Esophagus (tissue), 2 donors: Measurements from ENCODE around the gene ADGRB2. TPM values are rescaled to one million over a fixed set of nuclear protein-coding genes. Genes with fewer than 3 reads are reported as not detected.

Experiments
- H3K27ac ChIP-seq, 2 donors: one replicate each; pipeline ENCODE4 v1.5.1; 2013; ENCODE audit warnings: low read depth in 2 of 2, mild to moderate bottlenecking in 2 of 2, inconsistent platforms in 1 of 2, low read length in 1 of 2, moderate library complexity in 1 of 2
- H3K27me3 ChIP-seq, 2 donors: one replicate each; pipeline ENCODE4 v1.6.1; 2013; ENCODE audit warnings: low read length in 2 of 2, control low read depth in 1 of 2, mild to moderate bottlenecking in 1 of 2; ENCODE audit not compliant: insufficient read depth in 2 of 2, control insufficient read depth in 1 of 2
- H3K36me3 ChIP-seq, 2 donors: one replicate each; pipeline ENCODE4 v1.6.1; 2013; ENCODE audit warnings: low read length in 1 of 2; ENCODE audit not compliant: control insufficient read depth in 2 of 2, insufficient read depth in 2 of 2
- H3K4me1 ChIP-seq, 2 donors: one replicate each; pipeline ENCODE4 v1.6.1; 2013; ENCODE audit warnings: low read length in 1 of 2; ENCODE audit not compliant: control insufficient read depth in 2 of 2, insufficient read depth in 2 of 2
- H3K4me3 ChIP-seq, 2 donors: one replicate each; pipeline ENCODE4 v1.5.1; 2013; ENCODE audit warnings: low read length in 2 of 2, mild to moderate bottlenecking in 2 of 2, low read depth in 1 of 2, moderate library complexity in 1 of 2
- H3K9me3 ChIP-seq, 2 donors: one replicate each; pipeline ENCODE4 v1.6.1; 2013; ENCODE audit warnings: mild to moderate bottlenecking in 2 of 2, low read depth in 1 of 2, low read length in 1 of 2, moderate library complexity in 1 of 2; ENCODE audit not compliant: control insufficient read depth in 2 of 2, insufficient read depth in 1 of 2
- WGBS, 2 donors: extraction: QIAGEN DNeasy Blood & Tissue Kit; methylation state at CpG; one replicate each; pipeline ENCODE4 v1.1.7; 2013; 5-methylcytosine and 5-hydroxymethylcytosine counted together
- polyA plus RNA-seq, 2 donors: library from polyadenylated mRNA; stranded (reverse); fragments of 200-250 nt; gene quantifications; one replicate each; pipeline ENCODE4 v1.2.3, GENCODE V29; 2013
- donor health status: healthy with polysubstance abuse.
- donor health status: Bipolar disorder and iron deficiency.

The ADGRB2 gene
- polyA plus RNA-seq, 2 donors, result 0.34 to 0.51 TPM

GRCh38 chr1:31784356-31785019 is 20.3 kb upstream of the ADGRB2 start:
- H3K27ac ChIP-seq, result no peak overlapping the region
- H3K4me3 ChIP-seq, result no peak overlapping the region
- no peaks in the 10 kb centered on the region for H3K27me3 ChIP-seq
- no peaks in the 10 kb centered on the region for H3K9me3 ChIP-seq
- peaks cover 0 to 2% of the 10 kb centered on the region in 2 donors for H3K4me1 ChIP-seq
- H3K36me3 ChIP-seq, result no peaks in the 10 kb centered on the region
- WGBS, 2 donors, result 86 to 89% methylated on average over 4 of the region's 4 CpGs

GRCh38 chr1:31783846-31784245 is 19.7 kb upstream of the ADGRB2 start:
- WGBS, 2 donors, result 95 to 96% methylated on average over 3 of the region's 3 CpGs
- H3K4me3 ChIP-seq, result no peak overlapping the region
- no peak overlapping the region for H3K27ac ChIP-seq

GRCh38 chr1:31782421-31783410 is 18.6 kb upstream of the ADGRB2 start:
- H3K9me3 ChIP-seq, result no peaks in the 10 kb centered on the region
- no peak overlapping the region for H3K4me3 ChIP-seq
- H3K27ac ChIP-seq, result no peak overlapping the region
- 64 to 65% methylated on average over 12 of the region's 12 CpGs for WGBS, 2 donors
- no peaks in the 10 kb centered on the region for H3K4me1 ChIP-seq
- no peaks in the 10 kb centered on the region for H3K36me3 ChIP-seq
- H3K27me3 ChIP-seq, result no peaks in the 10 kb centered on the region

More at GRCh38 chr1:31783846-31784245, 19.7 kb upstream of the ADGRB2 start:
- Histone ChIP-seq H3K27me3 (no peaks in the 10 kb centered on the region), H3K9me3 (no peaks in the 10 kb centered on the region), H3K4me1 (no peaks in the 10 kb centered on the region), H3K36me3 (no peaks in the 10 kb centered on the region)

DNA sequence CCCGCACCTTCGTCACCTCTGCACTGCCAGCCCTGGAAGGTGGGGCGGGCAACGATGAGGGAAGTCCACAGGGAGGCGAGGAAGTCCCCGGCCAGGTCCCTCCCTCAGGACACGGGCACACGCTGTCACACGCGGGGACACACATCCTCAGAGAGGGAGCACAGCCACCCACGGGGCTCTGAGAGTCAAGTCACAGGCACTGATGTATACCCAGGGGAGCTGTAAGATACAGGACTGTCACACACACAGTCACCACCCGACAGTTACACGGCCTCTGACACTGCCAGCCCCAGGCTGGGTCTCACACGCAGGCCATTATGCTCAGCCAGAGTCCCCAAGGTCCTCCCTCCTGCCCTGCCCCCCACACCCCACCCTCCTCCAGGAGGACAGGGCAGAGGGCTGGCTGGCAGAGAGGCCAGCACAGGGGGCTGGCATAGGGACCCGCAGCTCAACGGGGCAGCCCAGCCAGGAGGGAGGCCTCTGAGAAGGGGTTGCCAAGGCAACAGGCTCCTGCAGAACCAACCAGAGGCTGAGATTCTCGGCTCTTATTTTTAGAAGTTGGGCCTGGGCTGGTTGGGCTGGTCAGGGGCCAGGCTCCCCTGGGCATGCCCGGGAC is 17.7 kb upstream of the ADGRB2 start:
- H3K9me3 ChIP-seq, result no peaks in the 10 kb centered on the region
- H3K36me3 ChIP-seq, result no peaks in the 10 kb centered on the region
- WGBS, 2 donors, result 55 to 59% methylated on average over 18 of the region's 18 CpGs
- H3K27ac ChIP-seq, result no peak overlapping the region
- H3K4me3 ChIP-seq, result no peak overlapping the region
- no peaks in the 10 kb centered on the region for H3K4me1 ChIP-seq
- no peaks in the 10 kb centered on the region for H3K27me3 ChIP-seq

DNA sequence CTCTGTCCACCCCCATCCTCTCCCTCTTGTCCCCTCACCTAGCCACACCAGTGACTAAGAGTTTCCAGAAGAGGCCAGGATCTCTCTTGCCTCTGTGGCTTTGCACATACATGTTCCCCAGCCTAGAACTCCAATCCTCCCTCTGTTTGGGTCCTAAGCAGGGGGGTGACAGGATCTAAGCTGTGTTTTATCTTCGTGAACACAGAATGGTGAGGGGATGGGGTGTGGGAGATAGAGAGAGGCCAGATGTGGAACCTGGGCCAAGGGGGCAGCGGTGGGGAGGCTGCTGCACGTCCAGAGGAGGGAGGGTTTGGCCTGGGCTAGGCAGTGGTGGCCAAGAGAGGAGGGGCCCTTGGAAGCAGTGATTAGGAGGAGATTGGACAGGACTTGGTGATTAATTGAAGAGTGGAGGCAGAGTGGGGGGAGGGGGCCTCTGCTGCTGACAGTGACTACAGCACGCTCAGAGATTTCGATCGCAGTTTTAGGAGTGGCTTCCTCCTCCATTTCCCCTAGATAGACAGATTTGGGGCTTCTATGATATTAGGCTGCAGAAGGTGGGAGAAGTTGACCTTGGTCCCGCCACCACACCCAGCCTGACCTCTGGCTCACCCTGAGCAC is 17.1 kb upstream of the ADGRB2 start:
- Histone ChIP-seq H3K27ac (no peak overlapping the region), H3K4me3 (no peak overlapping the region), H3K4me1 (no peaks in the 10 kb centered on the region), H3K27me3 (no peaks in the 10 kb centered on the region), H3K36me3 (no peaks in the 10 kb centered on the region), H3K9me3 (no peaks in the 10 kb centered on the region)
- 62 to 63% methylated on average over 7 of the region's 7 CpGs for WGBS, 2 donors

DNA sequence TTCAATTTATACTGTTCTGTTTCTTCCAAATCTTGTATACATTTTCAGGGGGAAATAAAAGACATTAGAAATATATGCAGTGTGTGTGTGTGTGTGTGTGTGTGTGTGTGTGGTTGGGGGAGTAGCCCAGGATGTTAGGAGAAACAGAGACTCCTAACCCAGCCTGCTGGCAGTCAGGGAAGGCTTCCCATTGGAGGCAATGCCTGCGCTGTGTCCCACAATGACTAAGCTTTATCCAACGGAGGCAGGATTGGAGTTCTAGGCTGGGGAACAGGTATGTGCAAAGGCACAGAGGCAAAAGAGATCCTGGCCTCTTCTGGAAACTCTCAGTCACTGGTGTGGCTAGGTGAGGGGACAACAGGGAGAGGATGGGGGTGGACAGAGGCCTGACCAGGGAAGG is 16.5 kb upstream of the ADGRB2 start:
- 75 to 77% methylated on average over 2 of the region's 2 CpGs for WGBS, 2 donors
- H3K27ac ChIP-seq, result no peak overlapping the region
- H3K27me3 ChIP-seq, result no peaks in the 10 kb centered on the region

DNA sequence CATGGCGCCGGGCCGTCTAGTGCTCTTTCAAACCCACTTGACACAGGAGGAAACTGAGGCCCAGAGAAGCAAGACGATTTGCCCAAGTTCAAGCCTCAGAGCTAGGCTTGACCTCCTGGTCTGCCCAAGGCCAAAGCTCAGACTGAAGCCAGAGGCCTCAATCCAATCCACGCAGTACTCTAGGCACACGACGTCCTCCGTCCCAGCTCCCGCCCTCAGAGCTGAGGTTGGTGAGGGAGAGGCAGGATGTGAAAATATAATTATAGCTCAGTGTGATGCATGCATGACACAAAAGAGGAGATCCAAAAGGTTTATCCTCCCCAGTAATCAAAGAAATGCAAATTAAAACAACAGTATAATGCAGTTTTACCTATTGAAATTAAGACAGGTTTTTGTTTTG is 15.5 kb upstream of the ADGRB2 start:
- Histone ChIP-seq H3K9me3 (no peaks in the 10 kb centered on the region), H3K4me1 (no peaks in the 10 kb centered on the region), H3K36me3 (no peaks in the 10 kb centered on the region), H3K27ac (no peak overlapping the region), H3K27me3 (no peaks in the 10 kb centered on the region), H3K4me3 (no peak overlapping the region)
- WGBS, 2 donors, result 89 to 90% methylated on average over 9 of the region's 9 CpGs

More for the DNA sequence above, 16.5 kb upstream of the ADGRB2 start:
- H3K36me3 ChIP-seq, result no peaks in the 10 kb centered on the region
- H3K4me1 ChIP-seq, result no peaks in the 10 kb centered on the region
- no peak overlapping the region for H3K4me3 ChIP-seq
- H3K9me3 ChIP-seq, result no peaks in the 10 kb centered on the region

DNA sequence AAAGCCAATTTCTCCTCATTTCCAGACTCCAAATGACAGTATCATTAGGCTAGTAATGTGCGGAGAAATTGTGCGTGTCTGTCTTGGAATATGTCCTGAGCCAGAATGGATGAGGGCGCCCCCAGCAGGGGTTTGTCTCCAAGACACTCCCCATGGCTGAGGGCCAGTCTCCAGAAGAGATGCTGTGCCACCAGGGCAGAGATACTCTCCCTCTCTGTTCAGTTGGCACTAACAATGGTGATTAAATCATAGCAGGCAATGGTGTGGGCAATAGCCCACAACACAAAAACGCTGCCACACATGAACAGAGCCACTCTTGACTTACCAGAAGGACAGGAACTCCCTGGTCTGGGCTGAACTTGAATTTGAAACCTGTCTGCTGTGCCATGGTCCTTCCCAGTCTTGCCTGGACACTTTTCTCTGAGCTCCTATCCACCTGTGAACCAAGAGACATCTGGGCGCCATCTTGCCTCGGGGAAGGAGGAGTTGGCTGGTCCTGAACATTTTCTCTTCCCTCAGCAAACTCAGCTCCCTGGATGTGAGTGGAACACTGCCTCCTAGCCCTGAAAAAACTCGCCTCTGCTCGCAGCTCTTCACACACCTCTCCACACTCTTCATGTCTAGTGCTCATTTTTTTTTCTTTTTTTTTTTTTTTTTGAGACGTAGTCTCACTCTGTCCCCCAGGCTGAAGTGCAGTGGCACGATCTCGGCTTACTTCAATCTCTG is 14.8 kb upstream of the ADGRB2 start:
- Histone ChIP-seq H3K36me3 (no peaks in the 10 kb centered on the region), H3K27ac (no peak overlapping the region), H3K9me3 (no peaks in the 10 kb centered on the region), H3K4me3 (no peak overlapping the region), H3K4me1 (no peaks in the 10 kb centered on the region), H3K27me3 (peaks cover 0 to 3% of the 10 kb centered on the region in 2 donors)
- WGBS, 2 donors, result 84 to 86% methylated on average over 11 of the region's 11 CpGs

DNA sequence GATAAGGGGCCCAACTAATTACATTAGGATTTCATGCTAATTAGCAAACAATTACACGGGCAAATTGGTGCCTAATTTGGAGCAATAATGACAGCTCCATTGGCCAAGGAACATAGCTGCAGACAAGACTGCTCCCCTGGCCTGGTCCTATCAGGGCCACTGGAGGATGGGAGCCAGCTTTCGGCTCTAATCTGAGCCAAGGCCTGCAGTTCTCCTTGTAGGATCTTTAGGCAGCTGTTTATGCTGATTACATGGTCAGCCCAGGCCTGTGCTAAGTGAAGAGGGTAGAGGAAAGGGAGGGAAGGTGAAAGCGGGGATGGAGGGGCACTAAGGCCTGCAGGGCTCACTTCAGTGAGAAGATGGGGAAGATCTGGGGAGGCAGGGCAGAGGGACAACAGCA is 12.4 kb upstream of the ADGRB2 start:
- no peak overlapping the region for H3K4me3 ChIP-seq
- H3K4me1 ChIP-seq, result peaks cover 12 to 13% of the 10 kb centered on the region in 2 donors
- peaks cover 0 to 6% of the 10 kb centered on the region in 2 donors for H3K9me3 ChIP-seq
- 76 to 79% methylated on average over 3 of the region's 3 CpGs for WGBS, 2 donors
- H3K27ac ChIP-seq, result no peak overlapping the region
- H3K36me3 ChIP-seq, result no peaks in the 10 kb centered on the region
- peaks cover 0 to 15% of the 10 kb centered on the region in 2 donors for H3K27me3 ChIP-seq
